HG02759 (cell line): Measurements from ENCODE around the gene FOXD4L3.
"Not testable (repeated sequence)": the region's sequence is repeated elsewhere in the genome, so short reads cannot be mapped to it uniquely, and the experiment has no call there.

ENCODE experiments used
- ATAC-seq: cut with Tn5 transposase; IDR thresholded peaks from one replicate; pipeline ENCODE4 v1.9.1; 2021; ENCODE audit warnings: mild to moderate bottlenecking, moderate library complexity; ENCODE audit not compliant: unreplicated experiment

Gene FOXD4L3

DNA sequence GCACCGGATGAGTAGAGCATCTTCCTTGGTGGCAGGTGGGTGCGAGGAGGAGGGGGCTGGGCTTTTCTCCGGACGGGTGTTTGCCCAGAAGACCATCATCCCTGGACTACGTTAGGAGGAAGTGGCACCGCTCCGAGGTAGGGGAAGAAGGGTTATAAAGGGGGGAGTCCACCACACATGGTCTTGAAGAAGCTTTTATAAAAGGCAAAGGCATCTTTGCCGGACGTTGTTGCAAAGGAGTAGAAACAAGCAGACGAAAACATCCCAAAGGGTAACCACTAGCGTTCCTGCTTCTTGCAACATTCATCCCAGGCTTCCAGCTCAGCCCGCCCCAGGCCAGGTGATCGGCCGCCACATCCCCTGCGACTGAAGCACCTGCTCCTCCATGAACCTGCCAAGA is at the start of gene FOXD4L3:
FOXD4L3 (plus strand) TSS at position 301 of the 400 bp plus-strand sequence; CDS start at position 386, 85 bp downstream.
- ATAC-seq = not testable (repeated sequence)

DNA sequence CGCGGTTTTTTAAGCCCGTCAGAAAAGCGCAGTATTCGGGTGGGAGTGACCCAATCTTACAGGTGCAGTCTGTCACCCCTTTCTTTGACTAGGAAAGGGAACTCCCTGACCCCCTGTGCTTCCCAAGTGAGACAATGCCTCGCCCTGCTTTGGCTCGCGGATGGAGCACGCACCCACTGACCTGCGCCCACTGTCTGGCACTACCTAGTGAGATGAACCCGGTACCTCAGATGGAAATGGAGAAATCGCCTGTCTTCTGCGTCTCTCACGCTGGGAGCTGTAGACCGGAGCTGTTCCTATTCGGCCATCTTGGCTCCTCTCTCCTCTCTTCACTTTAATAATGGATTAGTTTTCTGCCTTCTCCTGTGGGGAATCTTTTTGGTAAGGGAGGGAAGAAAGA is 21.6 kb upstream of the FOXD4L3 start:
- not testable (repeated sequence) for ATAC-seq

DNA sequence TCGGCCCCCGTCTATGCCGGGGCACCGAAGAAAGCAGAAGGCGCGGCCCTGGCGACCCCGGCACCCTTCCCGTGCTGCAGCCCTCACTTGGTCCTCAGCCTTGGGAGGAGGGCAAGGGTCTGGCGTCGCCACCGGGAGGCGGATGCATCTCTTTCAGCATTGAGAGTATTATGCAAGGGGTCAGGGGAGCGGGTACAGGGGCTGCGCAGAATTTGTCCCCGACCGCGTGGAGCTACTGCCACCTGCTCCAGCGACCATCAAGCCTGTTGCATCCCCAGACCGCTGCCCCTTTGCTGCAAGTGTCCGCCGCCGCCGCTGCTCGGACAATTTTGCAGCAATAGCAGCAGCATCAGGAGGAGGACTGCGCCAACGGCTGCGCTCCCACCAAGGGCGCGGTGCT is 1.1 kb downstream of the FOXD4L3 start:
- not testable (repeated sequence) for ATAC-seq

DNA sequence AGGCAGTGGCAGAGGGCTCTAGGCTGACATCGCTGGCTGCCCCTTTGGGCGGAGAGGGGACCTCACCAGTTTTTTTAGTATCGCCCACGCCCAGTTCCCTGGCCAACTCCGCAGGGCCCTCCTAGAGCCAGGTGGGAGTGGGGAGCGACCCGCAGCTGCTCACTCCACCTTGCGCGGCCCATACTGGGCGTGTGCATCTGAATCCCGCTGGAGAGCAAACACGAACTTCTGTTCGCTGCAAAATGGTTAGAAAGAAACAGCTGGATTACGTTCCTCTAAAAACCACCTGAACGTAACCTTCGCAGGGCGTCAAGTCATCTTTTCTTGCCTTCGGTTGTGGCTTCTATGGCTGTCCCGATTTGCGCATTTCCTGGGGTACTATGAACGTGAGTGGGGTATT is 1.5 kb downstream of the FOXD4L3 start:
- not testable (repeated sequence) for ATAC-seq

DNA sequence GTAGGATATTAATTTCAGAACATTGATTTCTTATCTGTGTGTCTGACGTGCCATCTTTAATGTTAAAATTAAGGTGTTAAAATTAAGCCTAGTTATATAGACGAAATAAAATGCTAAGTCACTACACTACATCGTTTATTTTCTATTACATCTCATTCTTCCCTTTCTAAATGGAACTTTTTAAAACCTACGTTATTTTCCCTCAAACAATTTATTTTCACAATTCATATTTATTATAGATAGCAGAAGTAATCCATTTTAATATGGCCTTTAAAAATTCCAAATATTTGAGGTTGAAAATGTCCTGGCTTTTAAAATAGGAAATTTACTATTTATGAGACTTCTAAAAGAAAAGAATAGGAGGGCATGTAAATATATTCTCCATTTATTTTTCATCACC is 2.1 kb downstream of the FOXD4L3 start:
- not testable (repeated sequence) for ATAC-seq

DNA sequence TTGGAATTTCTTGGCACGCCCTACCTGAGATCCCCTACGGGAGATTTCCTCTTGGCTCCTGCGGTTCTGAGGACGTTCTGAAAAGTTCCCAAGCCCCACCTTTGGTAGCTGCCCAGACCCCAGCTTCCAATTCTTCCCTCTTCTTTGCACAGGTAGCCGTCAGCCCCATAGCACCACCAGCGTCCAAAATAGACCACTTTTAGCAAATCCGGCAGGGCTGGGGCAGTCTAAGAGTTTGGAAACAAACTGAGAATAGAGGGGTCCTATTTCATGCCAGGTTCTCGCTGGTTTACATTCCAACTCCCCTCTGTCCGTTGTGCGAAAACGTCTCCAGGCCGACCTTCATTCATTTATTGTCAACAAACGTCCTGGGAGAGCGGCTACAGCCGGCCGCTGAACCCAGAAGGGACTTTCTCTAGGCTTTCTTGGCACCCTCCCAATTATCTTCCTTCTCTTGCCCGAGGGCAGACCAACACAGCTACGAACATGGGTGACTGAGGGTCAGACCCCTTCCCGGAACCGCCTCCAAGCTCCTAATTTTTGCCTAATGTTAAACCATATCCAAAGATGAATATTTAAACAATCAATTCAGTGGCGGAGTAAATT is 3.1 kb downstream of the FOXD4L3 start:
- ATAC-seq = not testable (repeated sequence)

DNA sequence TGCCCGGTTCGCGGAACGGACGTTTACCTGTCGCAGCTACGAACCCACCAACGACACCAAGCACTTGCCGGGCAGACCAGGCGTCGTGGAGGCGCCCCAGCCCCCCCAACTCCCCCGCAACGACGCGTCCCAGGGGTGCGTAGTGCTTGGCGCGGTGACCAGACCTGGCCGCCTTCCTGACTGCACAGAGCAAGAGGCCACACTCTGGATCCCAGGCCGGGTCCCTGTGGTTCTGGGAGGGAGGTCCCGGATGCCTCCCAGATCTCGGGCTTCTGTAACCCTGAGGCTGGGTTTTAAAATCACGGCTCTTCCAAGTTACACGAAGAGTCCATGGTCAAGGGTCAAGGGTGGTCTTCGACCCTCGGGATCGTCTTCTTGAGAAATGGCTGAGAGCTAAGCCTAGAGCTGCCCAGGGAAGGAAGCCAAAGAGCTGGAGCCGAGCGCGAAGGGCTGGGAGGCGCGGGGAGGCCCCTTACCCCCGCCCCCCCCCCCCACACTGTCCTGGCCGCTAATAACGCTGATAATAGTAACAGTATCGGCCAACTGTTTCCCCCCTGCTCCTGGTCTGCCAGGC is 3.8 kb downstream of the FOXD4L3 start:
- ATAC-seq = not testable (repeated sequence)

DNA sequence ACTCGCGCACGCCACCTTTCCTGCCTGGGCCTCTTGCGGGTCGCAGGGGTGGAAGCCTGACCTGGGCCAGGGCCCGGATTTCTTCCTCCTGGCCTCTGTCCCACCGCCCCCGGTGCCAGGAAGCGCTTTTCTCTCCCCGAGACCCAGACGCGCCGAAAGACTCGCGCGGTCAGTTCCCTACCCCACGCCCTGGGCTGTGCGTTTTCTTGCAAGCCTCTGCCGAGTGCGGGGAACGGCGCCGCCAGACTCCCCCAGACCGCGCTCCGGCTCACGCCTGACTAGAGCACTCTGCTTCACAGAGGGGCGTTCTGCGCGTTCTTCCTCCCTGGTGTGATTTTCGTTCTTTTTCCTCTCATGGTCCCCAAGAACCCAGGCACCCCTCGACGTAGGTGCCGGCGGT is 4.5 kb downstream of the FOXD4L3 start:
- not testable (repeated sequence) for ATAC-seq

DNA sequence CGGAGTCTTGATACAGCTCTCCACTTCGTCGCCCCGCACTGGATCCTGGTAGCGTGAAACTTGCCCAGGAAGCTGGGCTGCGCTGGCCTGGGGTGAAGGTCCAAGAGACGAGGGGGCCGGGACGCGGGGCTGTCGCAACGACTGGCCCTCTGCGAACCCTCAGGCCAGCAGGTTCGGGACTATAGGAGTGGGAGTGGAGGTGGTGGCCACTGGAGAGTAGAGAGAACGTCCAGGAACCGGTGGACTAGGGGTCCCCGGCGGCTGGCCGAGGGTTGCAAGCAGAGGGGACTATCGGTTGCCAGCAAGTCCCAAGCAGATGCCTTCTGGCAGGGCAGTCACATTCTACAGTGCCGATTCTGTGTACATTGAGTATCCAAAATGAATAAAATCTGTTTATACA is 5.0 kb downstream of the FOXD4L3 start:
- ATAC-seq = not testable (repeated sequence)

DNA sequence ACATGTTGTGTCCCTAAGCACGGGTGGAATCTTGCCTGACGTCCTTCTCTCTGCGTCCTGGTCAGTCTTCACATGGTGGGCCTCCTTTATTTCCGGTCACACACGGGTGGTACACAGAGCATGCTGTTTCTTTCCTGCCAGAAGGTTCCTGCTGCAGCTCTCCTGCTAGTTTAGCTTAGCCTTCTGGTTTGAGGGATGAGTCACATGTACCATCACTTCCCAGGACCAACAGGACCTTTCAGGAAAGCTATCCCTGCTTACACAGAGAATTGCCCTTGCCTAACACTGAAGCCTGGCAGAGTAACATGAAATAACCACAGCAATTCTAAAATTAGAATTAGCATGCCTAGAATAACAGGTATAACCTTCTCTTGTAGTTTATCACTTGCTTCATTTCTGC is 8.5 kb downstream of the FOXD4L3 start:
- ATAC-seq = not testable (repeated sequence)

DNA sequence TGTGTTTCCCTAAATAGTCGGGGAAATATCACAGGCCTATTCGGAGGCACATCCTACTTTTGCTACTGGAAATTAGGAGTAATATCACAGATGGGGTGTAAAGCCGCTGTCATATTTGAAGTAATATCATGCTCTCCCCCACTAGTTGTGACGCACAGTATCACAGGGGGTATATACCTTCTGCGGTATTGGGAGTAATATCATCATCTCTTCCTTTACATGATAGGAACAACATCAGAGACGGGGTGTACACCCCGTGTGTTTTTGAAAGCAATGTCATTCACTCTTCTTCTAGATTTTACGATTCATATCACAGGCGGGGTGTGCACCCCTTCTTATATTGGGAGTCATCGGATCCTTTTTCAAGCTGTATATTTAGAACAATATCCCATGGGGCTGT is 15.5 kb downstream of the FOXD4L3 start:
- not testable (repeated sequence) for ATAC-seq

DNA sequence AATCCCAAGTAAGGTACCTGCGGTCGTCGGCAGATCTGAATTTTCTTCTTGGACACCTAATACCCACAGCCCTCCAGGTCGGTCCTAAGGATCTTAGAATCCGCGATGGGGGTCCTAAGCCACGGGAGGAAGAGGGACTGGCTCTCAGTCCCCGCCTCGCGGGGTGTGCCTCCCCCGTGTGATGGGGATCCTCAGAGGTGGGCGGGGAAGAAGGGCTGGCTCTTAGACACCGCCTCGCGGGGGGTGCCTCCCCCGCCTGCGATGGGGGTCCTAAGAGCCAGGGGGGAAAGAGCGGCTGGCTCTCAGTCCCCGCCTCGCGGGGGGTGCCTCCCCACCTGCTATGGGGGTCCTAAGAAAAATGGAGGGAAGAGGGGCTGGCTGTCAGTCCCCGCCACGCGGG is 21.1 kb downstream of the FOXD4L3 start:
- not testable (repeated sequence) for ATAC-seq

DNA sequence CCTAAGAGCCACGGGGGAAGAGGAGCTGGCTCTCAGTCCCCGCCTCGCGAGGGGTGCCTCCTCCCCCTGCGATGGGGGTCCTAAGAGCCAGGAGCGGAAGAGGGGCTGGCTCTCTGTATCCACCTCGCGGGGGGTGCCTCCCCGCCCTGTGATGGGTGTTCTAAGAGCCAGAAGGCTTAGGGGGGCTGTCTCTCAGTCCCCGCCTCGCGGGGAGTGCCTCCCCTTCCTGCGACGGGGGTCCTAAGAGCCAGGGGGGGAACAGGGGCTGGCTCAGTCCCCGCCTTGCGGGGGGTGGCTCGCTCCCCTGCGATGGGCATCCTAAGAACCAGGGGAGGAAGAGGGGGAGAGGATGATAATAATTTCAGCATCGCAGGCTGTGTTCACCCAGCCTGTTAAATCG is 21.9 kb downstream of the FOXD4L3 start:
- not testable (repeated sequence) for ATAC-seq

DNA sequence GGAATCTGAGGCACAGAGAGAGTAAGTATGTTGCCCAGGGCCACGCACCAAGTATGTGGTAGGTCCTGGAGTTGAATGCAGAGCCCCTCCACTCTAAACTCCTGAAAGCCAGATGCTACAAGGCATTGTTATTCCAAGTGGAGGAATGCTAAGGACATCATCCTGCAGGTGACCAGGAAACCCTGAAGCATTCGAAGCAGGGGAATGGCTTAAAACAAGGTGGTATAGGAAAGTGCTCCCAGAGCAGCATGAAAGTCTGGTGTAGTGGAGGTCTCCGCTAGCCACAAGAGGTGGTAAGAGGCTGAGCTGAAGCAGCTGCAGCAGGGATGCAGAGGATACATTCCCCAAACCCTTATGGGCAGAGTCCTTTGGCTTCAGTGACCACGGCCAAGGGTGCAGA is 26.4 kb downstream of the FOXD4L3 start:
- ATAC-seq = not testable (repeated sequence)

DNA sequence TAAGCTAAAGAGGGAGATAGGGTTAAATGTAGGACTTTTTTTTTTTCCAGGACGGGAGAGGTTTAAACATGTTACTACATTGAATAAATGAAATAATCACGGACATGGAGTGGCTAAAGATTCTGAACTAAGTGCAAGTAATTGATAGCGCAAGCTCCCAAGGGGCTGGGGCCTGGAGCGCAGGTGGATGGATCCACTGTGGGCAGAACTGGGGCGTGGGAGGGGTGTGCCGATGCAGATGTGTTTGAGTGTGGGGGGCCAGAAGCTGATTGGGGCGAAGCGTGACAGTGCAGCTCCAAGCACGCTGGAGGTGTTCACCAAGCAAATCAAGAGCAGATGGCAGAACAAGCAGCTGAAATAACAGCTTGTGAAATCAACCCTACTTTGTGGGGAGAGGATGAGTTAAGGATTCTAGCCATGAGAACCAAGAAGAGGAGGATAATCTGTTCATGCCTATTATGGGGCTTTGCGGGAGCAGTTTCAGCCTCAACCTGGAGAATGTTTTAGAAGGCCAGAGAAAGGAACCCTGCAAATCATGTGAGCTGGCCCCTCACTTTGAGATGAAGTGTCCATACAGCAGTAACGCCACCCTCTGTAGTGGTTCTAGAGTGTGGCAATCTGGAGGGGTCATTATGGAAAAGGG is 28.0 kb downstream of the FOXD4L3 start:
- not testable (repeated sequence) for ATAC-seq

DNA sequence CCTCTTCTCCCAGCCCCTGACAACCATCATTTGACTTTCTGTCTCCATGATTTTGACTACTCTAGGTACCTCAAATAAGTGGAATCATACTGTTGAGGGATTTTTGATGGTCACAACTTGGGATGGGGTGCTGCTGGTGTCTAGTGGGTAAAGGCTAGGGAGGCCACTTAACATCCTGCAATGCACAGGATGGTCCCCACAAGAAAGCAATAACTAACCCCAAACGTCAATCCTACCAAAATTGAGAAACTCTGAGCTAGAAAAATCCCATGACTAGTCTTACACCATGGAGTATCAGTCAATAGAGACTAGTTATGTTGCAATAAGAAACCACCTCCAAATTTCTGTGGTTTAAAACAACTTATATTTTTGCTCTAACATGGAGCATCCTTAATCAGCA is 29.5 kb downstream of the FOXD4L3 start:
- not testable (repeated sequence) for ATAC-seq

DNA sequence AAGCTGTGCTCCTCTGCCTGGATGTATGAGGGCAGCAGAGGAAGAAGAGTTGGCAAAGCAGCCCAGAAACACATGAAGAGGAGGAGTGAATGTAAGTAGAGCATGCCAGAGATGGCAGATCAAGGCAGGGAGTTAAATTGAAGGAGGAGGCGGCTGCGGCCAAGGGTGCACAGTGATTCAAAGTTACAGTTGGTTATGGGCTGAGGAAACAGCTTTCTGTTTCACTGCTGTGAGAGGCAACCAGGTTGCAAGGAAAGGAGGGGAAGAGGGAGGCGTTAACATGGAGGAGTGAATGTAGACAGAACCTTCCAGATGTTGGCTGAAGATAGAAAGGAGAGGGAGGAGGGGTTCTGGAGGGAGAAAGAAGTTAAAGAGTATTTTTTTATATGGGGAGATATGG is 33.3 kb downstream of the FOXD4L3 start:
- ATAC-seq = not testable (repeated sequence)

DNA sequence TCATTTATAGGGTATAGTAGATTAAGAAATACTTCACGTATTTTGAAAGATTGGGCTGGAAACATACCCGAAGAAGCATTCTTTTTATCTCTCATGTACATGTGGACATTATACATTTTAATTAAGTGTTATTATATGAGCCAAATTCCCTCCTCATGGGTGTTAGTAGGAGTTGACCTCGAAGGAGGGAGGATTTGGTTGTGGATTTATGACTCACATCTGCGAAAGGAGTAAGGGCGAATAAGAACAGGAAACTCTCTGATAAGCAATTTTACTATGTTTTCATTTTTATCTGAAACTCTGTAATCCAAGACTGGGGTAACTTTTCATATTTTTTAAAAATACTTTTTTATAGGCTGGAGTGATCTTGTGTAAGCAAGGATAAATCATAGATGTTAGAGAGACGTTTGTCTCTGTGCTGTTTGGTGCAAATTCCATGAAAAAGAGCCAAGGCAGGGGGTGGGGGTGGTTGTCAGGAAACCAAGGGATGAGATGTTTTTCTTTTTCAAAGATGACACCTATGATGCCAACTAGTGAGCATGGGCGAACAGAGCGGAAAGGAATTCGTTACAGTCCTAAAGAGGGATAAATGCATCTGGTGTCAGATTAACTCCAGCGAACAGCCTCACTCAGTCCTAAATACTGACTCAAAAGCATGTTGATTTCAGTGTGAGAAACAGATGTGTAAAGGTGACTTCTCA is 34.1 kb downstream of the FOXD4L3 start:
- not testable (repeated sequence) for ATAC-seq

DNA sequence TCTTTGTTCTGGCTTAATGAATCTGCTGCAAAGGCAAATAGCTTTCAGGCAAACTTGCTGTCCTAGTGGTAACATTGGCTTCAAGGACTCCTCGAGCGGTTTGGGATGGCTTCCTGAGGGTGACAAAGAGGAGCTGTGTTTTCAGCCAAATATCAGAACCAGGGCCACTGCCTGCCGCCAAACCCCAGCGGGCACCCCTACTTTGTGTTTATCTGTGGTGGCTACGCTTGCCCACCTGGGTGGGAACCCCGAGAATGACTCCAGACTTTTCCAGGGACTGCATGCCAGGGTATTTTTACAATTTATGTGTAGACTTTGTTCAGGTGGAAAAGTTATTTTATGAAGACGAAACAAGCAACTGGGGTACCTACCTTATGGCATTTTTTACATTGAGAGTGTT is 35.3 kb downstream of the FOXD4L3 start:
- not testable (repeated sequence) for ATAC-seq

DNA sequence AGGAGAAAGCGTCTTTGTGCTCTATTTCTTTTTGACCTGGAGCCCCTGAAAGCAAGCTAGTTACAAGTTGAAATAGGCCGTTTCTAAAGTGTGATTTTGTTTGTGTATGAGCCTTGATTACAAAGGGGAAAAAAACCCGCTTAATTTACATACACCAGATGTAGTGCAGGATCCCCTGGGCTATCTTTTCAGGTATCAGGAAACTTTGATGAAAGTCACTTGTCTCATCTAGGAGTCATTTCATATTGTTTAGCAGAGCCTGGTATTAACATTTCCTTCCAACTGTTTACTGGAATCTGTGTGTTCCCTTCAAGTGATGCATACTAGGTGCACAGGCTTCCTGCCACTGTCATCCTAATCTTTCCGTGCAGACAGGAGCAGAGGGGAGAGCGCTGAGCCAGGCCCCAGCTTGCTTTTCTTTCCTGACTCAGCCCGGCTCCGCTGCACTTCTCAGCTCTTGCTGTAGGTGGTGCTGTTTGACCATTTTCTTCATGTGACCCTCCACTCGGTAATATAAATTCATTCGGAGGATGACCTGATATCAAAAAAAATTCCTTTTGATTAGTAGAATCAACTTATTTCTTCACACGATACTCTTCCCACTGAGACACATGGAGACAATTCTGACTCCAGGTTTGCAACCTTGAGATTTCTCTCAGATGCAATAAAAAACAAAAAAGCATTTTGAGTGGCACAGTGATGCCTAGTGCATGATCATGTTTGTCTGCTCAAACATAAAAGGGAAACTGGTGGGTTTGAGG is 39.8 kb downstream of the FOXD4L3 start:
- ATAC-seq = peak; percentile 95

DNA sequence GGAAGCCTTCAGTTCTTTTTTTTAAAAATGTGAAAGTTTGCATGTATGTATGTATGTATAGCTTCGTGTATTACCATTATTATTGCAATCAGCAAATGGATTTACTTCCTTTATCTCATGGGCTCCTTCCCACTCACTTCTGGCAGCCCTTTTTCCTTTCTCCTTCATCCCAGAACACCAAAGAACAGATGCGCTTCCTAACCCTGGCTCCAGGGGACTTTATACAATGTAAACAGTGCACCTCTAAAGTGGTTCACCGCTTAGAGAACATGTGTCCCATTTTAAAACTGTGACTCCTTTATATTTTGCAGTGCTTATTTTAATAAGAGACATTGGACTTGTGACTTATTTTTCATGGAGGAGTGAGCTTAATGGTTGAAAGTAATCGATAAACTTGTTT is 40.6 kb downstream of the FOXD4L3 start:
- ATAC-seq = not testable (repeated sequence)
